Spleen (tissue), 7 donors: Measurements from ENCODE around the gene CD48.

Source experiments
- CTCF ChIP-seq, 11 experiments: fragments of 200-600 bp in 7 of 11; fragments of 450-650 bp in 4 of 11; sonication (generic) in 4 of 11; IDR thresholded peaks in 8 of 11; conservative IDR thresholded peaks in 3 of 11; 1 replicate in 7 of 11; 2 replicates in 4 of 11; pipeline versions ENCODE4 v1.4.0 to v1.8.0; 2016 to 2021; ENCODE audit warnings: antibody characterized with exemption in 11 of 11, inconsistent platforms in 4 of 11, mild to moderate bottlenecking in 1 of 11
- POLR2A ChIP-seq, 3 donors: fragments of 450-650 bp; IDR thresholded peaks; one replicate each; pipeline ENCODE4 v1.5.1; 2017; ENCODE audit warnings: antibody characterized with exemption in 3 of 3, mild to moderate bottlenecking in 1 of 3
- POLR2AphosphoS5 ChIP-seq, 3 donors: sonication (generic); formaldehyde crosslinking; IDR thresholded peaks; one replicate each; pipeline ENCODE4 v1.5.1; 2017; ENCODE audit warnings: antibody characterized with exemption in 3 of 3
- donor health status: DM: no; HTN: no; CAD: no; lungs with moderate emphysema.
- donor health status: DM: no; HTN: no; CAD: no.
- donor health status: DM: no; HTN: no; CAD: no.

GRCh38 chr1:160747717-160748116, 36.1 kb upstream of the CD48 start:
- TF ChIP-seq CTCF (IDR thresholded peaks at IDR 0.05 in 8 of 11, conservative IDR thresholded peaks at IDR 0.05 in 3 of 11): no peak
- no peak for TF ChIP-seq POLR2A (IDR thresholded peaks at IDR 0.05)
- no peak for TF ChIP-seq POLR2AphosphoS5 (IDR thresholded peaks at IDR 0.05)
